Tongue (tissue), 2 donors: ENCODE results near the gene OTUD4. TPM values are rescaled to one million over a fixed set of nuclear protein-coding genes. Genes with fewer than 3 reads are reported as not detected.
"Not testable (repeated sequence)": the region's sequence is repeated elsewhere in the genome, so short reads cannot be mapped to it uniquely, and the experiment has no call there.

Experiments
- DNase-seq: peaks from one replicate; pipeline ENCODE4 v3.0.0-alpha.2; 2015
- total RNA-seq: library from RNA; depleted of rRNA; stranded (reverse); fragments of >200 nt; gene quantifications from one replicate; pipeline ENCODE4 v1.2.3, GENCODE V29; 2014

OTUD4 gene, protein sequence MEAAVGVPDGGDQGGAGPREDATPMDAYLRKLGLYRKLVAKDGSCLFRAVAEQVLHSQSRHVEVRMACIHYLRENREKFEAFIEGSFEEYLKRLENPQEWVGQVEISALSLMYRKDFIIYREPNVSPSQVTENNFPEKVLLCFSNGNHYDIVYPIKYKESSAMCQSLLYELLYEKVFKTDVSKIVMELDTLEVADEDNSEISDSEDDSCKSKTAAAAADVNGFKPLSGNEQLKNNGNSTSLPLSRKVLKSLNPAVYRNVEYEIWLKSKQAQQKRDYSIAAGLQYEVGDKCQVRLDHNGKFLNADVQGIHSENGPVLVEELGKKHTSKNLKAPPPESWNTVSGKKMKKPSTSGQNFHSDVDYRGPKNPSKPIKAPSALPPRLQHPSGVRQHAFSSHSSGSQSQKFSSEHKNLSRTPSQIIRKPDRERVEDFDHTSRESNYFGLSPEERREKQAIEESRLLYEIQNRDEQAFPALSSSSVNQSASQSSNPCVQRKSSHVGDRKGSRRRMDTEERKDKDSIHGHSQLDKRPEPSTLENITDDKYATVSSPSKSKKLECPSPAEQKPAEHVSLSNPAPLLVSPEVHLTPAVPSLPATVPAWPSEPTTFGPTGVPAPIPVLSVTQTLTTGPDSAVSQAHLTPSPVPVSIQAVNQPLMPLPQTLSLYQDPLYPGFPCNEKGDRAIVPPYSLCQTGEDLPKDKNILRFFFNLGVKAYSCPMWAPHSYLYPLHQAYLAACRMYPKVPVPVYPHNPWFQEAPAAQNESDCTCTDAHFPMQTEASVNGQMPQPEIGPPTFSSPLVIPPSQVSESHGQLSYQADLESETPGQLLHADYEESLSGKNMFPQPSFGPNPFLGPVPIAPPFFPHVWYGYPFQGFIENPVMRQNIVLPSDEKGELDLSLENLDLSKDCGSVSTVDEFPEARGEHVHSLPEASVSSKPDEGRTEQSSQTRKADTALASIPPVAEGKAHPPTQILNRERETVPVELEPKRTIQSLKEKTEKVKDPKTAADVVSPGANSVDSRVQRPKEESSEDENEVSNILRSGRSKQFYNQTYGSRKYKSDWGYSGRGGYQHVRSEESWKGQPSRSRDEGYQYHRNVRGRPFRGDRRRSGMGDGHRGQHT
- total RNA-seq: 110 TPM

DNA sequence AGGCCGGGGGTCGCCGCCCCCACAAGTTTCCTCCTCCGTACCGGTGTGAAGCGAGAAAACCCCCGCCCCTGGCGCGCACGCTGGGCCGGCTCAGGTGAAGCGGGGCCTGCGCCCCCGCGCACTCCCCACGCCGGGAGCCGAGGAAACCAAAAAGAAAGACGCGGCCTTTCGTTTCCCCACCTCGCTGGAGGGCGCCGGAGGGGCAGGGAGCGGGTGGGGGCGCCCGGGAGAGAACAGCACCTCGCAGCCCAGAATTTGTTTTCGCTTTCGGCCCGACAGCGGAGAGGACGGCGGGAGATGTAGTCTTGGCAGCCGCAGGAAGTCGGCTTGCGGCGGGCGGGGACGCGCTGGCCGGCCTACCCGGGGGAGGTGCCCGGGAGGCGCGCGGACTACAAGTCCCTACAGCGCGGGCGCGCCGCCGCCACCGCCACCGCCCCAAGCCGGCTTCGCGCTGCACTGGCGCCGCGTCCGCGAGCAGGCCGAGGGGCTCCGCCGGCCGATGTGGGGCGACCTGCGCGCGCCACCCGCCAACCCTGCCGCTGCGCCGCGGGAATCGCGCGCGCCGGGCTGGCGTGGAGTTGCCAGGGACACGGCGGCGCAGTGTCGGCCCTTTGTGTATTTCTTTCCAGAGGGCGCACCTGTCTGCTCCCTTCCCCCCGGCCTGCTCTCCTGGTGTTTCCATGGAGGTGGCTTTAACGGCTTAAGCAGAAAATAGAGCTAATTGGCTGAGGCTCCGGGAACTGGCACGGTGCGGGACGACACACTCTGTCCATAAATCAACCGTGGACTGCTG is at the start of gene OTUD4:
Gene OTUD4, minus strand, starts transcription at position 292 of the 793 bp plus-strand sequence. CDS start 616 bp downstream, outside the sequence.
- peak; percentile 98 for DNase-seq

GRCh38 chr4:145223228-145223627 is 42.8 kb upstream of the OTUD4 start:
- DNase-seq: not testable (repeated sequence)

- not testable (repeated sequence) for DNase-seq
These were observed 41.1 kb upstream of the OTUD4 start for GRCh38 chr4:145221529-145221928.

DNA sequence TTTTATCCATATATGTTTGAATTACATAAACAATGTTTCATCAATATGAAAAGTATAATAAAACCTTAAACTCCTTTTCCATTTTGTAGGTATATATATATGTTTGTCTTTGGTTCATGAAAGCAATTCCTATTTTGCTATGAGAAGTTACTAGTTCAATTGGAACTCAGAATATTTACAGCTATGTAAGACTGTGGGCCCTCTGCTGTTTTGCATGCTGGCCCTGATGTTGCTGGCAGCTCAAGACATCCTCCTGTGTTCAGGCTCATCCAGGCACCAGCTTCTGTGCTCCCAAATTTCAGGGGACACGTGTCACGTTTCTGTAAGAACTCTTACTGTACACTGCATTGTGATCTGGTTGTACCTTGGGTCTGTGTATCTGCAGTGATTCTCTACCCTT is 38.7 kb upstream of the OTUD4 start:
- DNase-seq: no peak

GRCh38 chr4:145218251-145218650 is 37.9 kb upstream of the OTUD4 start:
- DNase-seq: peak; percentile 59

DNA sequence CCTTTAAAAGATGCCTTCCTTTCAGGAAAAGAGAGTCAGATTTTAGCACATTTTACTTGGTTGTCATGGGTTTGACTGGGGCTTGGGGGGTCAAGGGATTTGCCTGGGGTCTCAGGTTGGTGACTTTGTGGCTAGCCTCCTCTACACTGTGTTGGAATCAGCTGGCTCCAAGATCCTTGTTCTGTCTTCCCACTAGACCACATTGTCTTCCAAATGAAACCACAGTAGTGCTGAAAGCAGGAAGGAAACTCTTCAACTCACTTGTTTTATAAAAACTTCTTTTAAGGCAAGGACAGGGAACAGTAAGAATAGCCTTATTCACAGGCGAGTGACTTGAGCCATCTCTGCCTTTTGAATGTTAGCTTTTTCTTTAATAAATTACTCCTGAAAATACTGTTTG is 37.0 kb upstream of the OTUD4 start:
- no peak for DNase-seq

- peak; percentile 35 for DNase-seq
These were observed 36.1 kb upstream of the OTUD4 start for GRCh38 chr4:145216535-145216934.

DNA sequence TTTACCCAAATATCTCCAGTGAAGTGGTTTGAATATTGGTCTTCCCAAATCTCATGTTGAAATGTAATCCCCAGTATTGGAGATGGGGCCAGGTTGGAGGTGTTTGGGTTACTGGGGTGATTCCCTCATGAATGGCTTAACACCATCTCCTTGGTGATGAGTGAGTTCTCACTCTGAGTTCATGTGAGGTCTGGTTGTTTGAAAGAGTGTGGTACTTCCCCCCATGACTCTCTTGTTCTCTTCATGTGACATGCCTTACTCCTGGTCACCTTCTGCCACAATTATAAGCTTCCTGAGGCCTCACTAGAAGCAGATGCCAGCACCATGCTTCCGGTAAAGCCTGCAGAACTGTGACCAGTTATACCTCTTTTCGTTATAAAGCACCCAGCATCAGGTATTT is 32.9 kb upstream of the OTUD4 start:
- DNase-seq: no peak

GRCh38 chr4:145207934-145208333 is 27.5 kb upstream of the OTUD4 start:
- DNase-seq: no peak

GRCh38 chr4:145203410-145203809 is 23.0 kb upstream of the OTUD4 start:
- DNase-seq: no peak

DNA sequence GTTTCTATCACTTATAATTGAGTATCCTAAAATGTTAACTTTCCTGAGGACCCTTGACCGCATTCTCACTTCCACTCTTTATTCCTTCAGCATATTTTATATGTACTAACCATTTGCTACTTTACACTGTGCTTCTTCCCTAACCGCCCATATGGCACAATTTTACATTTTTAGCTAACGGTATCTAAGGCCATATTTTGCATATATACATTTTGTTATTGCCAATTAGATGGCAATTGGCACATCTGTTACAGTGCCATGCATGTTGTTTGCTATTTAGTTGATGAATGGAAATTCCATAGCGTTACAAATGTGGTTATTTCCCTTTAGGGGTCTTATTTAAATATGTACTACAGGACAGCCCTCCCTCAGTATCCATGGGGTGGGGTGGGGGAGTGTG is 20.0 kb upstream of the OTUD4 start:
- DNase-seq: no peak

DNA sequence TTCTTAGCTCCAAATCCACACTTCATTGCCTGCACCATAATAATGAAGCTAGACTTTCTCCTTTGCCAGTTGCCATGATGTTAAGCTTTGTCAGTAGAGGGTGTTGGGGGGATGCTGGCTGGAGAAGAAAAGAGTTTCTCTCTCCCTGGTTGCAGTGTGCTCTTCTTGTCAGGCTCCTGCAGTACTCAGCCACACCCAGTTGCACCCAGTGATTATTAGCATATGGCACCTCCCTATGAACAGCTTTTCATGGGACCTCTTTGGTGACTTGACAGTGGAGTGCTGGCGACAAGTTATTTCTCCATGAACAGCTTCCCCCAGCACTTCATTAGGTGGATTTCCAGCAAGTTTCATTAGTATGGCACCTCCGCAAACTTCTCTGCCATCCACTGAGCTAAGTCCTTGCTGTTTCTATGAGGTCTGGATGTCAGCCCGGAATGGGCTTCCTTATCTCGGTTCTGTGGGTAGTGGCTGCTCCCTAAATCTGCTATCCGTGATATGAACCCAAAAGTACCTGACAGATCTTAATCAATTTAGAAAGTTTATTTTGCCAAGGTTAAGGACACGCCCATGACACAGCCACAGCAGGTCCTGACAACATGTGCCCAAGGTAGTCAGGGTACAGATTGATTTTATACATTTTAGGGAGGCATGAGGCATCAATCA is 18.8 kb upstream of the OTUD4 start:
- no peak for DNase-seq

DNA sequence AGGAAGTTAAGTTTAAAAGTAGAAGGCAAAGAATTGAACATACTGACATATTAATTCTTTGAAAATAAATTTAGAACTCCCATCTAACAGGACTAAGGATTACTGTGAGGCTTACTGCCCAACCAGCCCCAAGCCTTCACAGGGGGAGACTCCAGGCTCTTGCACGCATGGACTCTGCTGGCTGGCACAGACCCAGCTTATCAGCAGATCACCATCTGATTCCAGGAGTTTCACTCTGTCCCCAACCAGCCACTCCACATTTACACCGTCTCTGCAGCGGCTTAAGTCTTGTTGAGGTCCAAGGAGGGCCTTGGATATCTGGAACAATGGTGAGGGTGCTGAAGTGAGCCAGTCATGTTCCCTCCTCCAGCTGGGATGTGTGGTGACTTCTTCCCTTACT is 16.4 kb upstream of the OTUD4 start:
- DNase-seq: no peak

DNA sequence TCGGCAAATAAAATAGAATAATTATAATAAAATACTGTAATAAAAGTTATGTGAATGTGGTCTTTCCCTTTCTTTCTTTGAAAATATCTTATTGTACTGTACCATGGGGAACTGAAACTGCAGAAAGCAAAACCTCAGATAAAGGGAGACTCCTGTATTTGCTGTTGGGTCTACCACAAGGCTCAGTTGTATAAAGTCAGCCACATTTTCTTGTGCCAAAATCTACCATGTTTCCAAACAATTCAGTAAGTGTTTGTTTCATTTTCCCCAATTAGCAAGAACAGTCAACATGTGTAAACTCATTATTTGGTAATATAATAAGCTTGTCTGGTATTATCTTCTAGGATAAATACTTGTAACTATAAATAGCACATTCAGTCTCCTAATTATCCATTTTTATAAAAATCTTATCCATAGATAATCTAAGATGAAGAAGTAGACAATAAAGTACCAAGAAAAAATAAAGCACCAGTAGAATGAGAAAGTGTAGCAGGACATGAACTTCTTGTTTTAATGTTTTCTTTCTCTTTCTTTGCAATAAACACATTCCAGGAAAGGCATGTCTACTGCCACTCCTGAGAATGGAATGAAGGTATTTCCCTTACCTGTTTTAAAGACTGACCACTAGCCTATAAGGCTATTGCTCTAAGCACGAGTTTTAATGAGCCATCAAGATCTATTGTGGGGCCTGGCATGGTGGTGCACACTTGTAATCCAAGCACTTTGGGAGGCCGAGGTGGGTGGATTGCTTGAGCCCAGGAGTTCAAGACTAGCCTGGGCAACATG is 15.0 kb upstream of the OTUD4 start:
- DNase-seq: no peak

GRCh38 chr4:145189981-145190380 is 9.6 kb upstream of the OTUD4 start:
- DNase-seq: no peak

DNA sequence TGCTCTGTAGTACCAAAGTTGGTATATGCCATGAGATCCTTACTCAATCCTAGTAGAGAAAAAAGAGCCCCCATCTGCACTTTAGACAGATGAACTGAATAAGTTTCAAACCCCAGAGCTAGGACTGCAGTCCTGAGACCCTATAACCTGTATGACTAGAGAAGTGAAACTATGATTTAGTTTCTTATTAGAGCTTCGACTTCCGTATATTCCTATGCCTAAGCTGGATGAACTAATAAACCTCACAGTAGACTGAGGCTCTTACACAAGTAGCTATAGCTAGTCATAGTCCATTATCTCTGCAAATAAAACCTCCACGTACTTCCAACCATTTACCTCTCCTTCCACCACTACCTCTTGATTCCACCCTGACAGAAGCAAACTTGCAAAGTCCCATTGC is 6.3 kb upstream of the OTUD4 start:
- no peak for DNase-seq

GRCh38 chr4:145183581-145183980 is 3.2 kb upstream of the OTUD4 start:
- no peak for DNase-seq

DNA sequence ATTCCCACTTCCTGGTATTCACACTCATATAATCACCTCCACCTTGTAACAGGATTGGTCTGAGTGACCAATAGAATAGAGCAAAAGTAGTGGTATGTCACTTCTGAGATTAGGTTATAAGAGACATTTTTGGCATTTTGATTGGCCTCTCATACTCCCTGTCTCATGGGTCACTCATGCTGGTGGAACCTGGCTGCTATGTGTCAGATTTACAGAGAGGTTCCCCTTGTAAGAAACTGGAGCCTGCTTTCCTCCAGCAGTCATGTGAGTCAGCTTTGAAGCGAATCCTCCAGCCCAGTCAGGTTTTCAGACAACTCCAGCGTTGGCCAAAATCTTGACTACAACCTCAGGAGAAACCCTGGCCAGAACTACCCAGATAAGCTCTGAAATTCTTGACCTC is 2.6 kb upstream of the OTUD4 start:
- peak; percentile 26 for DNase-seq

DNA sequence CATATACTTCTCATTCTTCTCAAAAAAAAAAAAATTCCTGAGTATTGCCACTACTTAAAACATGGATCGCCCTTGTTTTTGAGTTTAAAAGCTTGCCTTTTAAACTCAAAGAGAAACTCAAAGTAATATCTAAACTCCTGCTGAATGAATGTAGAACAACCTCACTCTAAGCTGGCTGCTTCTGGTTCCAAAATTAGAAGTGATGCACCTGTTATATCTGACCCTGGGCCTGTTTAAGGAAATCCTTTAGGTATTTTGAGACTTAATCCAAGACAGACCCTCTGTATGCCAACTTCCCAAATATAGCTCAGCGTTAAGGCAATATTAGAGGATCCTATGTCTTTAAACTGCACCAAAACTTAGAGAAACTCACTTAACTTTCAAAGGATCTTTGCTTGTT is 1.8 kb upstream of the OTUD4 start:
- DNase-seq: peak; percentile 55

GRCh38 chr4:145181091-145181501 is 707 bp upstream of the OTUD4 start:
- no peak for DNase-seq
